HCT116 (cell line): Measurements from ENCODE around the gene MAPK10. TPM values are rescaled to one million over a fixed set of nuclear protein-coding genes. Genes with fewer than 3 reads are reported as not detected.

Experiments
- ATAC-seq: fragments of 200-7000 bp; cut with Tn5 transposase; 2 replicates; pipeline ENCODE4 v1.9.1; 2020; ENCODE audit warnings: mild to moderate bottlenecking, moderate library complexity
- BruUV-seq: library from RNA; stranded (reverse); fragments of 400-500 nt; replicated peaks from 2 replicates; lab custom pipeline; 2021; lab: Mats Ljungman, UMichigan
- CTCF ChIA-PET: fragments of 300-600 bp; sonication (Branson Sonifier 250); formaldehyde crosslinking; loops from one replicate; lab custom pipeline; 2021; ENCODE audit warnings: antibody characterized with exemption; lab: Charles Lee
- POLR2A ChIA-PET: fragments of 300-600, 350-600 bp; sonication (Branson Sonifier 250); formaldehyde crosslinking; loops from one replicate; lab custom pipeline; 2021; ENCODE audit warnings: antibody characterized with exemption; lab: Charles Lee
- RAD21 ChIA-PET, 2 experiments: fragments of 300-600 bp; sonication (Branson Sonifier 250); formaldehyde crosslinking; loops; one replicate each; lab custom pipeline; 2023; ENCODE audit warnings: low total read pairs in 2 of 2; ENCODE audit not compliant: uncharacterized antibody in 2 of 2, unreplicated experiment in 2 of 2, low non-redundant PET in 1 of 2; lab: Charles Lee
- DNase-seq: peaks from one replicate; pipeline ENCODE4 v3.0.0-alpha.2; 2010; ENCODE audit warnings: low read depth, low spot score
- H2AFZ ChIP-seq: fragments of 200-600 bp; shearing (Covaris generic), sonication (generic); 2 replicates; pipeline ENCODE4 v1.6.1; 2017; ENCODE audit warnings: low read depth, mixed run types, mixed read lengths, antibody characterized with exemption, low read length; ENCODE audit not compliant: poor library complexity, severe bottlenecking
- H3K27ac ChIP-seq: 2 replicates; pipeline ENCODE4 v1.5.1; 2012; ENCODE audit warnings: low read depth, low read length
- H3K27me3 ChIP-seq: fragments of 200-600 bp; sonication (generic); 2 replicates; pipeline ENCODE4 v1.6.1; 2016; ENCODE audit warnings: mixed run types, low read length, mixed read lengths; ENCODE audit not compliant: insufficient read depth
- H3K36me3 ChIP-seq, 2 experiments: fragments of 200-500 bp in 1 of 2; fragments of 200-600 bp in 1 of 2; sonication (Bioruptor generic) in 1 of 2; sonication (generic) in 1 of 2; 2 replicates each; pipeline versions ENCODE4 v1.5.1 to v1.6.1; 2014 to 2016; ENCODE audit warnings: low read length in 2 of 2, inconsistent platforms in 1 of 2, mixed read lengths in 1 of 2, mixed run types in 1 of 2; ENCODE audit not compliant: insufficient read depth in 2 of 2, control insufficient read depth in 1 of 2
- H3K4me1 ChIP-seq, 2 experiments: fragments of 200-600 bp in 1 of 2; sonication (generic) in 1 of 2; 2 replicates each; pipeline versions ENCODE4 v1.5.1 to v1.6.1; 2012 to 2017; ENCODE audit warnings: low read length in 2 of 2, inconsistent platforms in 1 of 2, mild to moderate bottlenecking in 1 of 2, mixed read lengths in 1 of 2, mixed run types in 1 of 2, moderate library complexity in 1 of 2; ENCODE audit not compliant: insufficient read depth in 2 of 2, control insufficient read depth in 1 of 2
- H3K4me2 ChIP-seq: fragments of 200-600 bp; sonication (generic); 2 replicates; pipeline ENCODE4 v1.6.1; 2017; ENCODE audit warnings: mixed run types, low read length, mixed read lengths
- H3K4me3 ChIP-seq, 2 experiments: fragments of 200-600 bp in 1 of 2; sonication (generic) in 1 of 2; replicated peaks in 1 of 2; 2 replicates each; pipeline ENCODE4 v1.5.1; 2011 to 2016; ENCODE audit warnings: low read length in 2 of 2, control low read depth in 1 of 2, low read depth in 1 of 2, mild to moderate bottlenecking in 1 of 2, mixed read lengths in 1 of 2, mixed run types in 1 of 2
- H3K79me2 ChIP-seq: fragments of 200-600 bp; sonication (generic); 2 replicates; pipeline ENCODE4 v1.6.1; 2017; ENCODE audit warnings: mild to moderate bottlenecking, mixed run types, low read length, moderate library complexity, mixed read lengths; ENCODE audit not compliant: insufficient read depth
- H3K9ac ChIP-seq: fragments of 200-600 bp; sonication (generic); 2 replicates; pipeline ENCODE4 v1.6.1; 2016; ENCODE audit warnings: low read length, mixed read lengths
- H3K9me2 ChIP-seq: fragments of 200-600 bp; sonication (generic), shearing (Covaris generic); 2 replicates; pipeline ENCODE4 v1.6.1; 2017; ENCODE audit warnings: mixed run types, mild to moderate bottlenecking, moderate library complexity; ENCODE audit not compliant: insufficient read depth
- H3K9me3 ChIP-seq, 2 experiments: fragments of 200-500 bp in 1 of 2; fragments of 200-600 bp in 1 of 2; sonication (Bioruptor generic) in 1 of 2; sonication (generic) in 1 of 2; 2 replicates each; pipeline ENCODE4 v1.6.1; 2014 to 2017; ENCODE audit warnings: low read length in 2 of 2, mixed read lengths in 2 of 2, inconsistent platforms in 1 of 2, low read depth in 1 of 2, mild to moderate bottlenecking in 1 of 2, mixed run types in 1 of 2, moderate library complexity in 1 of 2; ENCODE audit not compliant: control insufficient read depth in 1 of 2, insufficient read depth in 1 of 2
- H4K20me1 ChIP-seq: fragments of 200-600 bp; sonication (generic), shearing (Covaris generic); 2 replicates; pipeline ENCODE4 v1.6.1; 2017; ENCODE audit warnings: mixed run types, mild to moderate bottlenecking, moderate library complexity; ENCODE audit not compliant: insufficient read depth
- CEBPB ChIP-seq: IDR thresholded peaks from 2 replicates; pipeline ENCODE4 v1.6.1; 2012; ENCODE audit warnings: low read depth
- EZH2phosphoT487 ChIP-seq: fragments of 200-600 bp; IDR thresholded peaks from 2 replicates; pipeline ENCODE4 v1.6.1; 2018; ENCODE audit warnings: antibody characterized with exemption, borderline replicate concordance
- JUND ChIP-seq: IDR thresholded peaks from 2 replicates; pipeline ENCODE4 v1.6.1; 2012
- MAX ChIP-seq: IDR thresholded peaks from 2 replicates; pipeline ENCODE4 v1.6.1; 2012
- POLR2AphosphoS5 ChIP-seq: IDR thresholded peaks from 2 replicates; pipeline ENCODE4 v1.6.1; 2011; ENCODE audit warnings: mild to moderate bottlenecking, low read depth, low read length, moderate library complexity
- intact Hi-C: fragments of 100-400 bp; cut with micrococcal nuclease; formaldehyde crosslinking; loops from 2 replicates; pipeline ENCODE4 v1.10.0; 2022
- total RNA-seq: library from RNA; stranded (reverse); gene quantifications from one replicate; pipeline ENCODE4 v1.2.1, GENCODE V29; 2021; ENCODE audit not compliant: unreplicated experiment

Gene MAPK10
- total RNA-seq, 1 experiment from 2014 or later, result 0.52 TPM

GRCh38 chr4:86306816-86307215, 53.0 kb downstream of the MAPK10 start:
- no TSS peak for BruUV-seq
- Histone ChIP-seq H3K9me3 (no peaks in the 10 kb centered on the region), H4K20me1 (no peaks in the 10 kb centered on the region), H3K36me3 (no peaks in the 10 kb centered on the region), H3K27me3 (no peaks in the 10 kb centered on the region), H2AFZ (no peak overlapping the region), H3K9me2 (no peaks in the 10 kb centered on the region), H3K27ac (no peak overlapping the region), H3K9ac (no peak overlapping the region), H3K79me2 (no peaks in the 10 kb centered on the region), H3K4me2 (no peak overlapping the region), H3K4me3 (no peak overlapping the region), H3K4me1 (no peaks in the 10 kb centered on the region)
- intact Hi-C loops, result no loop called here
- ATAC-seq (no peak), DNase-seq (no peak)
- POLR2A ChIA-PET, result no interaction called here
- TF ChIP-seq POLR2AphosphoS5 (no peak), CEBPB (no peak), MAX (no peak)
- RAD21 ChIA-PET, result no interaction called here
- CTCF ChIA-PET, result no interaction called here

GRCh38 chr4:86302830-86303229, 57.0 kb downstream of the MAPK10 start:
- no peak for ATAC-seq

More at GRCh38 chr4:86302830-86303229, 57.0 kb downstream of the MAPK10 start:
- POLR2A ChIA-PET, result no interaction called here
- H3K9ac ChIP-seq, result no peak overlapping the region
- DNase-seq, result no peak
- H3K4me3 ChIP-seq, result no peak overlapping the region
- H3K4me2 ChIP-seq, result no peak overlapping the region
- TF ChIP-seq EZH2phosphoT487 (no peak), JUND (no peak)
- no peaks in the 10 kb centered on the region for H3K79me2 ChIP-seq
- intact Hi-C loops, result no loop called here
- BruUV-seq, result no TSS peak
- H3K4me1 ChIP-seq, result no peaks in the 10 kb centered on the region
- no peaks in the 10 kb centered on the region for H3K27me3 ChIP-seq
- H2AFZ ChIP-seq, result no peak overlapping the region
- no peak overlapping the region for H3K27ac ChIP-seq
- no peaks in the 10 kb centered on the region for H3K36me3 ChIP-seq
- no peaks in the 10 kb centered on the region for H3K9me3 ChIP-seq
- RAD21 ChIA-PET, result no interaction called here
- no peaks in the 10 kb centered on the region for H3K9me2 ChIP-seq
- no peaks in the 10 kb centered on the region for H4K20me1 ChIP-seq
- CTCF ChIA-PET, result no interaction called here
